H1 (cell line): Measurements from ENCODE around the gene HSD17B8.

ENCODE experiments used
- BRCA1 ChIP-seq: IDR thresholded peaks from 2 replicates; pipeline ENCODE4 v1.6.1; 2012; ENCODE audit warnings: low read depth, low read length, improper control_type of control experiment
- CTCF ChIP-seq, 3 experiments: IDR thresholded peaks; 1 replicate in 2 of 3; 2 replicates in 1 of 3; pipeline versions ENCODE4 v1.5.1 to v1.6.1; 2011; ENCODE audit warnings: low read length in 3 of 3, mild to moderate bottlenecking in 3 of 3, inconsistent platforms in 2 of 3, low read depth in 1 of 3, moderate library complexity in 1 of 3; ENCODE audit not compliant: insufficient read depth in 1 of 3; ENCODE audit errors: control extremely low read depth in 1 of 3
- EZH2 ChIP-seq: fragments of 200-600 bp; sonication (generic); IDR thresholded peaks from 2 replicates; pipeline ENCODE4 v1.7.1; 2012; ENCODE audit warnings: low read depth, mild to moderate bottlenecking, moderate library complexity, low read length, inconsistent platforms; ENCODE audit not compliant: severe bottlenecking
- GTF2F1 ChIP-seq: IDR thresholded peaks from 2 replicates; pipeline ENCODE4 v1.6.1; 2012; ENCODE audit warnings: low read depth, low read length, improper control_type of control experiment, borderline replicate concordance
- JUN ChIP-seq: IDR thresholded peaks from 2 replicates; pipeline ENCODE4 v1.6.1; 2011; ENCODE audit warnings: low read depth, mild to moderate bottlenecking, improper control_type of control experiment, low read length
- POLR2A ChIP-seq, 2 experiments: IDR thresholded peaks; 1 replicate in 1 of 2; 2 replicates in 1 of 2; pipeline ENCODE4 v1.6.1; 2011; ENCODE audit warnings: low read depth in 2 of 2, low read length in 2 of 2, mild to moderate bottlenecking in 2 of 2; ENCODE audit errors: control extremely low read depth in 1 of 2
- SIN3A ChIP-seq, 2 experiments: IDR thresholded peaks in 1 of 2; conservative IDR thresholded peaks in 1 of 2; 2 replicates each; pipeline ENCODE4 v1.6.1; 2011 to 2012; ENCODE audit warnings: low read length in 2 of 2, improper control_type of control experiment in 1 of 2, low read depth in 1 of 2, mild to moderate bottlenecking in 1 of 2
- SP1 ChIP-seq: IDR thresholded peaks from 2 replicates; pipeline ENCODE4 v1.6.1; 2011; ENCODE audit warnings: low read depth, low read length
- TAF1 ChIP-seq: IDR thresholded peaks from 2 replicates; pipeline ENCODE4 v1.6.1; 2011; ENCODE audit warnings: mild to moderate bottlenecking, low read depth, low read length
- ZNF274 ChIP-seq: IDR thresholded peaks from 2 replicates; pipeline ENCODE4 v1.7.0; 2012; ENCODE audit warnings: low read length, borderline replicate concordance; ENCODE audit errors: extremely low read depth

DNA sequence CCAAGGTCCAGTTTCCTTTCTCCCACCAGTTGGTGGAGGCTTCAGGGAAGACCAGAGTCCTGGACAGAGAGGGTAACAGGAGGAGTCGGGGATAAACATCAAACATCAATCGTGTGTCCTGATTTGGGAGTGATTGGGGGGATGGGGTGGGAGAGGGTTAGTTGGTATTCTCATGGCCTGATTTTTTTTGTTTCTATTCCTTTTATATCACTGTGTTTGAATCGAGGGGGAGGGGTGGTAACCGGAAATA is 365 bp upstream of the HSD17B8 start:
- TF ChIP-seq GTF2F1 (no peak), EZH2 (no peak), TAF1 (no peak), SP1 (no peak), BRCA1 (no peak), CTCF (IDR thresholded peaks at IDR 0.05; ENCODE audit: control extremely low read depth in 1 of 3, insufficient read depth in 1 of 3, low read depth in 1 of 3, low read length in 3 of 3) (no peak), POLR2A (IDR thresholded peaks at IDR 0.05; ENCODE audit: control extremely low read depth in 1 of 2, low read depth in 2 of 2, low read length in 2 of 2) (no peak), ZNF274 (no peak), SIN3A (conservative IDR thresholded peaks at IDR 0.05 in 1 of 2, IDR thresholded peaks at IDR 0.05 in 1 of 2; ENCODE audit: low read depth in 1 of 2, low read length in 2 of 2) (no peak; a peak in 1 of 4 replicates), JUN (no peak)
